Activated CD8-positive, alpha-beta memory T cell treated with anti-CD3 and anti-CD28 coated beads for 4 hours (primary cell): ENCODE data around the gene UBE2J1.

Experiments
- DNase-seq, 2 donors: peaks; one replicate each; pipeline ENCODE4 v3.0.0-alpha.2; 2020; ENCODE audit warnings: low read depth in 2 of 2

The UBE2J1 gene

DNA sequence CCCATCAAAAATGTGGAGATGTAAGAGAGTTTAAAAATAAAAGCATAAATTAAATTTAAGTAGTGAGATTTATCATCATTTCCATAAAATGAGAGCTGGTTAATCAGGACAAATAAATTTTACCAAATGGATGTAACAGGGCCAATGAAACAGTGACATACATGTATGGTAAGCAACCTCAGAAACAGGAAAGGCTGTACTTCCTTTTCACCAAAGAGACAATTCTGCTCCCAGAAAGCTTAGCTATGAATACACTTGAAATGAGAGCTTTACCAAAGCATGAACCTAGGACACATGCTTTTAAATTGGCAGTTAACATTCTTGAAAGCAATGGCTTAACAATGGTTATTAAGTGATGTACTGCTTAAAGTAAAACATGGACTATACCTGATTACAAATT is 12.1 kb upstream of the UBE2J1 start:
- DNase-seq = no peak

DNA sequence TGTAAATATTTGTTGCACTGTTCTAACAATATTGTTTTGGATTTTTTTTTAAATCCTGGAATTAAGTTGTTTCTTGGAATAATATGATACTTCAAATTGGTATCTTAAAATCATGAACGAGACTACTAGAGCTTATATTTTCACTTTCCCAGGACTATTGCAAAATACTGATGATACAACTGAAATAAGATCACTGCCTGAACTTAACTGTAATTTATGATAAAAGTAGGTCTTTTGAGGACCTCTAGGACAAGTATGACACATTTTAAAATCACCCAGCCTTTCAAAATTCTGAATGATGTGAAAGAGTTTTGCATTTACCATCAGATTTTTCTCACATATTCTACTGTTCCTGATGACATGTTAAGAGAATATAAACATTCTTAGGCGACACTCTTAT is 8.6 kb upstream of the UBE2J1 start:
- no peak for DNase-seq

DNA sequence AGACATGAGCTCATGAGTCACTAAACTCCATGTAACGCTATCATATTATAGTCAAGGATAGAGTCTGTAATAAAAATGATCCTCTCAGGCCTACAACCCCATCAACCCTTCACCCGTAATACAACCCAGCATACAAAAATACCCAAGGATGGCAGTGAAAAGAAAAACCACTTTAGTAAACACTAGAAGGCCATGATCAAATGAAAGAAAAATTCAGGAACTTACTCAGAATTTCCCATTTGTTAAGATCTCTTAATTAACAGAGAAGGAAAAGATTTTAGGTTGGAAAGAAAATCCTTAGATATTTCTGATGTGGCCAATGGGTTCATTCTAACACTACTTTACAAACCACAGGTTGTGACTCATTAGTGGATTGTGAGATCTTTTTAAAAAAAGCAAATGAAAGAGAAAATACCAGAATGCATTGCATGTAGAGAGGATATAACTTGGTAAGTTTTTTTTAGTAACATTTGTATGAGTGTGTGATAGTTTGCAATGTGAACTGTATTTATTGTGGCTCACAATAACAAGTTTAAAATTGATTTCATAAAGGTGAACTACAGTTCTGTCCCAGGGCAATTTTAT is 8.0 kb upstream of the UBE2J1 start:
- DNase-seq = no peak

DNA sequence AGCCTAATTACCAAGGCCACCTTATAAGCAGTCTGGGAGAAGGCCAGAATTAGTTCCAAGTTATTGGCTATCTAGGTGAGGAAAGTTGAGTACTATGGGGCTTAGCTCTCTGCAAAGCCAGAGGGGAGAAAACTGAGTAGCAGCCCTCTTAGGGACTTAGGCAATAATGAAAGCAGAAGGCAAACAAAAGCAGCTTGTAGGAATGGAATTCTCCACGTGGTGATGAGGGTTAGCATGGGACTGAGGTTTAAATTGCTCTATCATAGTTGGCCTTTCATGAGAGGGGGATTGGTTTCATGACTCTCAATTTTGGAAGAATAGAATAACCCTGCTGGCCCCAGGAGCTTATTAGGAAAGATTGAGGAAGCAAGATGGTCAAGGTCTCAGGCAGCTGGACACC is 7.0 kb upstream of the UBE2J1 start:
- no peak for DNase-seq

DNA sequence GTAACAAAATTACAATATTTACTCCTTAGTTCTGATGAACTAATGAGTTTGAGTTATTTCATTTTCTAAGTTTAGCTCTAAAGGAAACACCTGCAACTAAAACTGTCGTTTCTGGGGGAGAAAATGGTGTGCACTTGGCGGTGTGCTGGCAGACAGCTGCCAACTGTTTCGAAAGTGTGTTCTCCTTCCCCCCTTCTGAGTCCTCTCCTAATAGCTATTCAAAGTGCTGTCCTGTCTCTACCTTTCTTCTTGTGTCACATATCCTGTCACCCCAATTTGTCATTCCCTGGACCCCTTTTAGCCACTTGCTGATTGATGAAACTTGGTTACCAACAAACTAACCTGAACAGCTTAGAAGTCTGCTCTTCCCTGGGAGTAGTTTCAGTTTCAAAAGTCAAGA is 4.9 kb upstream of the UBE2J1 start:
- no peak for DNase-seq

DNA sequence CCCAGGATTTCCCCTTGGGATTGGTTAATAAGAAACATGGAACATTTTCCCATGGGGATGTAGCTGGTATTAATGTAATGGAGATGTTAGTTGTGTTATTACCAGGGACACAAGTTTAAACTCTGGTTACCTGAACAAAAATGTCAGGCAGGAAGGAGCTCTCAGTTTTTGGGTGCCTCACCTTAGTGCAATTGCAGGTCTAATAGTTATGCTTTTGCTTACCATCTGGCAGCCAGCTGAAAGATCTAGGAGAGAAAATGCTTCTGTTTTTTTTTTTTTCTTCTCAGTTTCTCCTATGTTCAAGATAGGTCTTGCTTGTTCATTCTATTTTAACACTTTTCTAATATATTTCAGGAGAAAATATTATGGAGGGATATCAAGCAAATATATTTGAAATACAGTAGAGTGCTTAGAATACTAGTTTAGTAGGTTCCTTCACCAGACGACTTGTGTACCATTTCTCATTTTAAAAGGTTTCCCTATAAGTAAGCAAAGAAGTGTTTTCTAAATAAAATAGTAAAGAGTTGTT is 4.2 kb upstream of the UBE2J1 start:
- no peak for DNase-seq

DNA sequence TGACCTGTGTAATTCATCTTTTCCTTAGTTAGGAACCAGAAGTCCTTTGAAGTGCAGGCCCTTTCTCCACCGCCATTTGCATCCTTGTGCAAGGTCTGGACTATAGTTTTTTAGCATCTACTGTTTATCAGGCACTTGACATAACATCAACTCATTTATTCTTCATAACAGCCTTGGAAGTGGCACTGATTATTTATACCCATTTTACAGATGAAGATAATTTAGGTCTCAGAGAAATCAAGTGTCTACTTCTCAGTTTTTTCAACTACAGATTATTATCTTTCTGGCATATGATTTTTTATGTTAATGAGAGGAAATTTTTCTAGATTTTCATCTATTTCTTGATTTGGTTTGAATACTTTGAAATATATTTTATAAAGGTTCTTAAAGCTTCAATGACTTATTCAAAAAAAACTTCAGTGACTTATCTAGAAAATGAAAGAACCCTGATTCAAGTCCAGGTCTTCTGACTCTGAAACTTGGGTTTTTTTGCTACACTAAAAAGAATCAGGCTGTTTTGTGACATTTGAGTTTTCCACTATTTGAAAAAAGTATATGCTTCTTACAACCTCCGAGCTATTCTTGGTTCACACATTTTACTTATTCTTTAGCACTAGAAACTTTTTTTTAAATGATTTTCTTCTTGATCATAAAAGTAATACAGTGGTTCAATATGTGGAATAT is 3.1 kb upstream of the UBE2J1 start:
- no peak for DNase-seq

DNA sequence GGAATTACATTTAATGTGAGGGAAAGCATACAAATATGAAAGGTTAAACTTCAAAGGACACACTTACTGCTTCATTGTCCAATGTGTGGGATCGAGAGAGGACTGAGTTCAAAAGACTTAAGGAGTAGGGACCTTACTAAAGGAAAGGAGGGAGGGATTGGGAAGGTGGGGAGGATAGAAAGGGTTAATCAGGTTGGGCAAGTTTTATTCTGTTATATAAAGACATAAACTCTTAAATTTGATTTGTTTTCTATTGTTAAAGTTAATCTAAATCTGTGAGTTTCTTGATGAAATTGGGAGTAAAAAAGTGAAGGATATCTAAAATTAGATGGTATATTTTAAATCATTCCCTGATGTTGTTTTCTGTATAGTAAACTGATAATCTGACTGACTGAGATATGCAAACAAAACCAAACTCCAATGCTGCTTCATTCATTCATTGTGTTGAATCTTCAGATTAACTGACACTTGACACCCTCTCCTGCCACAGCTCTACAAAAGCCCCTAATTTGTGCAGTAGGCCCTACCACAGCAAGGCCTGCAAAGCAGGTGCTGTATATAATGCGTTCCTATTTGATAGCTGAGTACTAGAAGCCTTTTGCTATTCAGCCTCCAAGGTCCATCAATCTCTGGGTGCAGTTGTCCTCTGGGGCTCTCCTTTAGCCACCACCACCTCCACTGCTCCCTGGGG is 1.3 kb upstream of the UBE2J1 start:
- no peak for DNase-seq

DNA sequence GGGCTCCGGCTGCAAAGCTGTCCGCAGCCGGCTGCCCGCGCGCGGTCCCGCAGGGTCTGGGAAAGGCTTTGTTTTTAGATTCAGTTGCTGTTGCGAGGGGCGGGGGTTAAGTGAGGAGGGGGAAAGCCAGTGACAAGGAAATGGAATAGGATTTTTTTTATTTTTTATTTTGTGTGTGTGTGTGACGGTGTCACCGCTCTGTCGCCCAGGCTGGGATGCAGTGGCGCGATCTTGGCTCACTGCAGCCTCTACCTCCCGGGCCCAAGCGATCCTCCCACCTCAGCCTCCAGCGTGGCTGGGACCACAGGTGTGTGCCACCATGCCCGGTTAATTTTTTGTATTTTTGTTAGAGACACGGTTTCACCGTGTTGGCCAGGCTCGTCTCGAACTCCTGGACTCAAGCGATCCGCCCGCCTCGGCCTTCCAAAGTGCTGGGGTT is 615 bp upstream of the UBE2J1 start:
- no peak for DNase-seq

DNA sequence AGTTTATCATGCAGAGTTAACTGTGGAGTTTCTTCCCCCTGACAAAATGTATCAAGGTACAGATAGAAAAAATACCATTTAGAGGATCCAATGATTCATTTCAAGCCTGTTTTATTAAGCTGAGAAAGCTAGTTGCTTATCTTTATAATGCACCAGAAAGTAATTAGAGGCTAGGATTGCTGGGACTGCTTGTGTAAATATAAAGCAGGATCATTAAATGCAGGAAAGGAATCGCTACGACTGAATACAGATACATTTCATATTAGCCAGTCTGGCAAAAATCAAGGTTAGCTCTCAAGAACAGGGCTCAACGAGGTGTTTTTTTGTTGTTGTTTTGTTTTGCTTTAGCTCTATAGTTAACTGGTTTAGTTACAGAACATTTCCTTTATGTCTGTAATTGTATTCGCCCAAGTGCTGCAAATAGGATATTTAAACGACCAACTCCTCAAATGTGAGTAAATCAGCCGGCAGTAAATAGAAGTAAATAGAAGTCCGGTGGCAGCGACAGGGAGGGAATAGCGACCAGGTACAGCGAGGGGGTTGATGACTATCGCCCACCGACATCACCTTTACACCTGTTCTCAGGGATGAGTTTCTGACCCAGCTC is 748 bp downstream of the UBE2J1 start:
- DNase-seq = no peak

DNA sequence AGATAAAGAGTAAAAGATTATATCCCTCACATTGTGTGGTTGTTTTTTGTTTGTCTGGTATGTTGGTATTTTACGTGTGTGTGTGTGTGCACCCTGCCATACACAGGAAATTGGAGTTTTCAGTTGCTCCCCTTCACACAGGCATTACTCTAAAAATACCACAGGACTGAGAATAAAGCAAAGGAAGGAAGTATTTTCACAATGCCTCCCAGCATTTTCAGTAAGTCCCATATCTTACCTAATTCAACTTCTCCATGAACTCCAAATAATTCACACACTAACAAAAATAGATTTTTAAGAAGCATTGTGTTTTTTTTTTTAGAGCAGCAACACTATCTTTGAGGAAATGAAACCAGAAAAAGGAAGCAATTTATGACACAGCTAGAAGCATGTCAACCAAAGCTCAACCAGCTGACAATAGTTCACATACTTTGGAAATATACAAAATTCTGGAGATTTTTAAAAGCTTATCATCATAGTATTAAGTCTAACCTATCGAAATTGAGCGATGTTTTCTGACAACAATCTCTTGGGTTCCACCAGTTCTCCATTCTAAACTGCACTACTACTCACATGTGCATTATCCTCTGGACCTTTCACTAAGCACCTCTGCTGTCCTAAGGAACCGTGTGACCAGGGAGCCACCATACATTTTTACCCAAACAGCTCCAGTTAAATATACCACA is 2.1 kb downstream of the UBE2J1 start:
- DNase-seq = no peak

DNA sequence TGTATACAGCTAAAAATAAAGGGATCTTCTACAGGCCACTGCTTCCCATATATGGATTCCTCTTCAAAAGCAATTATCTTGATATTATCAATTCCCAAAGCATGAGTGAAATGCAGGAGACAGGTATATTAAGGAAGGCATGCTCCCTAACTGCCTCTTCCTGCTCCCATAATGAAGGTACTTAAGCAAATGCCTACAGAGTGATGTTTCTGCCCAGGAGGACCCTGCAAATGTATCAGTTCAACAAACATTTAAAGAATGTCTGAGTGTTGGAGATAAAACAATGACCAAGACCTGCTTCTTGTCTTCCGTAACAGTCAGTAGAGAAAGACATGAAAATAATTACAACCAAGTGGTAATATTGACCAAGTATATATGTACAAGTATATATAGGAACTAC is 4.2 kb downstream of the UBE2J1 start:
- DNase-seq = no peak

DNA sequence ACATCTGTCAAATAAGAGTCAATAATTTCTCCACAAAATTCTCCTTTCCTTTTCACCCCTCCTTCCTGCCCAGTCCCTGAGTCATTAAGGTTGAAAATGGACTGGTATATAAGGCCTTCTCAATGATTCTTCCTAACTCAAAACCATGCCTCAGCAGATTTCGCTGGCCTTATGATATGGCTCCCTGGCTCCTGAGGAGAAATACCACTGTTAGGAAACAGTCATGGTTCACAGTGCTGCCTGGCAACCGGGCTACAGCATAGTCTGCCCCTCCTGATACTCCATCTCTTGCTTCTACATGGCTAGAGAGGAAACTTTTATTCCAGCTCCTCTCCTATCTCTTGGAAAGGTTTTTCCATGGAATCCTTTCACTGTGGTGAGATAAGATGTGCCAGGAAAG is 4.7 kb downstream of the UBE2J1 start:
- no peak for DNase-seq

DNA sequence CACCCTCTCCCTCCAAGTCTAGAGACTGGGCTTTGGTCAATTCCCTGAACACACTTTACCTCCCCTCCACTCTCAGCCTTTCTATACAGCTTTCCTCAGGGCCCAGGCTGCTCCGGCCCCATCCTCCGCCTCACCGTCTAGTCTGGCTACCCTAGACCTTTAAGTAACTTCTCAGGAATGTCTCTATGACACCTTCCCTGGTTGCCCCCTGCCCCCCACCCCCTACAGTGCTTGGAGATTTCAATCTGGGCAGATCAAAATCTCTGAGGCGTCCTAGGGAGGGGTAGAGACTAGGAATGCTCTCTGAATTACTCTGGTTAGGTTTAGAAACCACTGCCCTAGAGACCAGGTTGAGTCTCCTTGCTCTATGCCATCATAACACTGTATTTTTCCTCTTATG is 6.1 kb downstream of the UBE2J1 start:
- DNase-seq = no peak

DNA sequence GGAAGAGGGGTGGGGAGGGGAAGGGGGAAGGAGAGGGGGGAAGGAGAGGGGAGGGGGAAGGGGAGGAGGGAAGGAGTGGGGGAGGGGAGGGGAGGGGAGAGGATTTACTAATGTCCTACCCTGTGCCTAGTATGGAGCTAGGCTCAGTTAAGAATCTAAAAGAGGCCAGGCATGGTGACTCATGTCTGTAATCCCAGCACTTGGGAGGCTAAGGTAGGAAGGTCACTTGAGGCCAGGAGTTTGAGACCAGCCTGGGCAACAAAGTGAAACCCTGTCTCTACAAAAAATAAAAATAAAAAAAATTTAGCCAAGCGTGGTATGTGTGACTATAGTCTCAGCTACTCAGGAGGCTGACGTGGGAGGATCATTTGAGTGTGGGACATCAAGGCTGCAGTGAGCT is 13.0 kb downstream of the UBE2J1 start:
- no peak for DNase-seq

DNA sequence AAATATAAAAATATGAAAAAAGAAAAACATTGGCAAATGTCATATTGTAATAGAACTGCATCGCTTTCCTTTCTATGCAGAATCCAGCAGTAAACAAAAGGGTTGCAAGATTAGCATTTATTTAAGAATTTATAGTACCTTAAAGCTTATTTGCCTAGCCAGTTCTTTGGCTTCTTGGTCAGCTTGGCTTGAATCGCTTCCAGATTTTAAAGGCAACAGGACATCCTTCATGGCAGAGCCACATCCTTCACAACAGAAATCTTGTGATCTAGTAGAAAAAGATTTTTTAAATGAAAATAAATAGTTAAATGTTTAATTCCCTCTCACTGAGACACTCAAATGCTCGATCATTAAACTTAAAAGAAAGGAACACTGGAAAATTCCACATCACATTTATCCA is 17.4 kb downstream of the UBE2J1 start:
- DNase-seq = no peak

DNA sequence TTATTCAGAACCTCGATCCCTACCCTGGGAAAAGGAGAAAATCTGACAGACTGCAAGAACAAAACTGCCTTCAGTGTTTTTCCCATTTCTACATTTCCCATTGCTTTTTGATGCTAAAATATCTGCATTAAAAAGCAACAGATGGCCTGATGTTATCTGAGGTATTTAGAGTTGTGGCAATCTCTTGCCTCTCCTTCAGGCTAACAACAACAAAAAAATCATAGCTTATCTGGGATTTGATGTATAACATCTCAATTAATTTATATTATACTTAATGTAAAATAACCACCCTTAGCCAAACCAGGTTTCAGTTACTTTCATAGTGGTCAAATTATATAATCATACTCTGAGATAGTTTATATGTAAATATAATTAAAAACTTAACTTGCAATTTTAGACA is 21.6 kb downstream of the UBE2J1 start:
- no peak for DNase-seq

DNA sequence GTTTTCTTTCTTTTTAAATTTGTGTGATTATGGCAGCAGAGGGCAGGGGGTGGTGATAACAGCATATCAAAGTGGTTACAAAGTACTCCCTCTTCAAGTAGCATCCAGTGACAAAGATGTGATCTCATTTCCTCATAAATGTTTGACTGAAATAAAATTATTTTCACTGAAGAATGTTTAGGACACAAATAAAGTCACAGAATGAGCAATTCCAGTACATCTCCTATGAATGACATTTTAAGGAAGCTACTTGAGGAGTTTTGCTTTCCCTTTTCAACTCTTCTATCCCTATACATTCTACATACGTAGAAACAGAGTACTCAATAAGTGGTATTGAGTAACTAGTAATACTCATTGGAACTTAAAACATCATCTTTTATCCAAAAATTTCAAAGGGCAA is 23.5 kb downstream of the UBE2J1 start:
- no peak for DNase-seq

DNA sequence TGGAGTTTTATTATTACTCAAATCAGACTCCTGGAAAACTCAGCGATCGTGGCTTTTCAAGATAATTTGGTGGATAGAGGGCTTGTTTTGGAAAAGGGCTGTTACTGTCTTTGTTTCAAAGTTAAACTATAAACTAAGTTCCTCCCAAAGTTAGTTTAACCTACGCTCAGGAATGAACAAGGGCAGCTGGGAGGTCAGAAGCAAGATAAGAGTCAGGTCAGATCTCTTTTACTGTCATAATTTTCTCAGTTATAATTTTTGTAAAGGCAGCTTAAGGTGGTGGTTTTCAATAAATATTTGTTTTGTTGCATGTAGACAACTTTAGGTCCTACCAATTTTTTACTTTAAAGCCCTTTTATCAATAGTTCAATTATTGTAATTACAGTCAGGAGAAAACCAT is 28.2 kb downstream of the UBE2J1 start:
- no peak for DNase-seq

DNA sequence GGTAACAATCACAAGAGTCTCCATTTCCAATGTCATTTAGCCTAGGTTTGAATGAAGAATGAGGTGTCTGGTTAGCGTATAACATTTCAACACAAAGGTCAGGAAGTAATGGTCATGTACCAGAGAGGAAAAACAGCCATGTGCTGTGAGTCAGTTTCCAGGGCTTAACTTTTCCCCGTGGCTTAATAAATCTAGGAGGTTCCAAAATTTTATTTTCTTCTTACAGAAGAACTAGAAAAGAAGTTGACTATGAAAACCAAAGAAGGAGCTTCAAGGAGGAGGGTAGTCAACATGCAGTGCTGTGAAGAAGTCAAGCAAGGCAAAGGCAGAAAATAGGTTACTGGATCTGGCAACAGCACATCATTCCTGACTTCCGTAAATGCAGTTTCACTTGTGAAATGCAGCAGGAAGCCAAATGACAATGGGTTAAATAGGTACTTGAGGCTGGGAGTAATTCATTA is 29.0 kb downstream of the UBE2J1 start:
- DNase-seq = no peak

DNA sequence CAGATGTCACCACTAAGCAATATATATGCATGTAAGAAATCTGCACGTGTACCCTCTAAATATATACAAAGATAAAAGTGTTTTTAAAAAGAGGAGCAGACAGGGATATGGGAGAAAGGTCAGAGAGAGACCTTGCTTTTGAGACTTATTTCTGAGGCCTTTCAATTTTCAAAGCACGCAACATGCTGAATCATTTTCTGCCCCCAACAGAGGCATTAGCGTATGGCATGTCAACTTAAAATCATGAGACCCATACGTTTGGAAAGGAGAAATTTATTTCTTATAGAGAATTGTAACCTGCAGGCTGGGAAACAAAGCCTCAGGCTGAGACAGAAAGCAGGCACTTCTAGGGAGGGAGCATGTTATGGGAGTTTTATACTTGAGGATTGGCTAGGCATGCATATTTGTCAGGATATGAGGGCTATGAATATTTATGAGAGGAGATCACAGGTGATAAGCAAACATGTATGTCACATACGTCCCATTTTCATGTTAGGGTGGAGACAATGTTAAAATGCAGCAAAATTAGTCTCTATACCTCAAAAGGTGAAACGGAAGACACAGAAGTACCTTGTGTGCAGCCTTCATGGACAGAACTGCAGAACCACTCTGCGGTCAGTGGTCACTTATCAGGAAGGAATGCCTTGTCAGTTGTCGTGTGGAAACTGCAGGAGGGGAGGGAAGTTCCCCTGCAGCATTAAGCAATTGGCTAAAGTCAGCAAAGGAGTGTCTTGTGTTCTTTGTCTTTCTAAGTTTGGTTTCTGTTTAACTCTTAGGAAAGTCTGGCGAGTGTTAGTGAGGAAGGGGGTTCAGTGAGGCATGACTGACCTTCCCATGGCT is 31.2 kb downstream of the UBE2J1 start:
- no peak for DNase-seq
